Mesothelial cell of epicardium (in vitro differentiated cells): ENCODE results near the gene C12orf57. TPM values are rescaled to one million over a fixed set of nuclear protein-coding genes. Genes with fewer than 3 reads are reported as not detected.

Experiments
- DNase-seq, 2 experiments: peaks; one replicate each; pipeline ENCODE4 v3.0.0; 2021; ENCODE audit warnings: low spot score in 2 of 2; ENCODE audit not compliant: unreplicated experiment in 2 of 2
- H3K27ac Mint-ChIP-seq: 2 replicates; pipeline ENCODE4 v1.8.0; 2021; ENCODE audit warnings: mixed read lengths
- H3K27me3 Mint-ChIP-seq: 2 replicates; pipeline ENCODE4 v1.8.0; 2021; ENCODE audit warnings: low read depth, mixed read lengths
- H3K36me3 Mint-ChIP-seq: 2 replicates; pipeline ENCODE4 v1.8.0; 2021; ENCODE audit warnings: mixed read lengths
- H3K4me1 Mint-ChIP-seq: 2 replicates; pipeline ENCODE4 v1.8.0; 2021; ENCODE audit warnings: mixed read lengths
- H3K4me3 Mint-ChIP-seq: 2 replicates; pipeline ENCODE4 v1.8.0; 2021; ENCODE audit warnings: mild to moderate bottlenecking, moderate library complexity, mixed read lengths
- H3K9me3 Mint-ChIP-seq: 2 replicates; pipeline ENCODE4 v1.8.0; 2021; ENCODE audit warnings: mixed read lengths
- CTCF ChIP-seq: fragments of 200-600 bp; sonication (generic); IDR thresholded peaks from one replicate; pipeline ENCODE4 v1.5.0; 2021; ENCODE audit warnings: antibody characterized with exemption; ENCODE audit not compliant: unreplicated experiment
- total RNA-seq: library from RNA; stranded (reverse); gene quantifications from 3 replicates; pipeline ENCODE4 v1.2.1, GENCODE V29; 2021

C12orf57 gene
- total RNA-seq, 1 donor from 2014 or later = 203 TPM

GRCh38 chr12:6950811-6951540 is 7.2 kb downstream of the C12orf57 start, which contains the start of gene PTPN6:
TSS of gene PTPN6 (plus strand) at chr12:6951356. CDS start at chr12:6951513, 157 bp downstream.
- no peaks in the 10 kb centered on the region for H3K9me3 Mint-ChIP-seq
- no peaks in the 10 kb centered on the region for H3K36me3 Mint-ChIP-seq
- no peaks in the 10 kb centered on the region for H3K27me3 Mint-ChIP-seq
- no peak within 1 kb of the TSS for H3K4me3 Mint-ChIP-seq
- no peak for DNase-seq
- H3K27ac Mint-ChIP-seq = no peak within 1 kb of the TSS
- no peak for TF ChIP-seq CTCF
- H3K4me1 Mint-ChIP-seq = peaks cover 11% of the 10 kb centered on the region

- Mint-ChIP-seq H3K36me3 (no peaks in the 10 kb centered on the region), H3K27ac (no peak overlapping the region)
- TF ChIP-seq CTCF = no peak
Observed at GRCh38 chr12:6951551-6952120, 7.8 kb downstream of the C12orf57 start.

GRCh38 chr12:6952121-6952862 is 8.5 kb downstream of the C12orf57 start:
- Mint-ChIP-seq H3K4me1 (no peaks in the 10 kb centered on the region), H3K27ac (no peak overlapping the region), H3K36me3 (no peaks in the 10 kb centered on the region), H3K9me3 (no peaks in the 10 kb centered on the region), H3K4me3 (no peak overlapping the region), H3K27me3 (no peaks in the 10 kb centered on the region)
- no peak for DNase-seq
- no peak for TF ChIP-seq CTCF

More at GRCh38 chr12:6951551-6952120, 7.8 kb downstream of the C12orf57 start:
- Mint-ChIP-seq H3K4me3 (no peak overlapping the region), H3K27me3 (no peaks in the 10 kb centered on the region), H3K9me3 (no peaks in the 10 kb centered on the region), H3K4me1 (peaks cover 5% of the 10 kb centered on the region)
- no peak for DNase-seq

GRCh38 chr12:6952863-6953441 is 9.1 kb downstream of the C12orf57 start:
- Mint-ChIP-seq H3K4me1 (no peaks in the 10 kb centered on the region), H3K9me3 (no peaks in the 10 kb centered on the region), H3K27me3 (no peaks in the 10 kb centered on the region), H3K4me3 (no peak overlapping the region), H3K27ac (no peak overlapping the region), H3K36me3 (no peaks in the 10 kb centered on the region)
- no peak for TF ChIP-seq CTCF
- DNase-seq = no peak

- no peak for TF ChIP-seq CTCF
- H3K4me3 Mint-ChIP-seq = no peak overlapping the region
- H3K9me3 Mint-ChIP-seq = no peaks in the 10 kb centered on the region
- no peaks in the 10 kb centered on the region for H3K36me3 Mint-ChIP-seq
- H3K27ac Mint-ChIP-seq = peak overlapping the region; percentile 62
- DNase-seq = no peak
- H3K27me3 Mint-ChIP-seq = no peaks in the 10 kb centered on the region
- no peaks in the 10 kb centered on the region for H3K4me1 Mint-ChIP-seq
Observed at GRCh38 chr12:6953442-6954315, 9.9 kb downstream of the C12orf57 start.
